A549 treated with CpdA at 1 μM for 4 hours (cell line): ENCODE results near the gene DPM3. TPM values are rescaled to one million over a fixed set of nuclear protein-coding genes. Genes with fewer than 3 reads are reported as not detected.

Experiments used
- total RNA-seq: library from RNA; stranded (reverse); fragments of 200-300 nt; extraction: Qiagen RNA extraction; gene quantifications from 5 replicates; pipeline ENCODE4 v1.2.3, GENCODE V29; 2022; ENCODE audit warnings: low read depth

Gene DPM3
- total RNA-seq: 63.4 to 108 TPM (median 93.8 TPM) in 5 replicates

GRCh38 chr1:155139895-155140629, at the start of gene DPM3:
Gene DPM3, minus strand, starts transcription at chr1:155140531. Its CDS starts 291 bp downstream, at chr1:155140240.

GRCh38 chr1:155173478-155174323, 33.4 kb upstream of the DPM3 start, which contains the start of gene TRIM46:
Gene TRIM46, plus strand, starts transcription at chr1:155173849. Its CDS starts 118 bp downstream, at chr1:155173967.

GRCh38 chr1:155172732-155173477, 32.6 kb upstream of the DPM3 start, which contains the start of gene KRTCAP2:
Gene KRTCAP2, minus strand, starts transcription at chr1:155173304. Its CDS starts 80 bp downstream, at chr1:155173224.

GRCh38 chr1:155135415-155136028, 4.8 kb downstream of the DPM3 start, which contains the start of gene SLC50A1:
Gene SLC50A1, plus strand, starts transcription at chr1:155135852. Its CDS starts 60 bp downstream, at chr1:155135912.

GRCh38 chr1:155127105-155127966, 13.0 kb downstream of the DPM3 start, which contains the start of gene EFNA1:
Gene EFNA1, plus strand, starts transcription at chr1:155127876. Its CDS starts 102 bp downstream, at chr1:155127978.

Other genes with a start within 250 kb of the DPM3 start
- gene PMVK, start 203.8 kb downstream of the DPM3 start, total RNA-seq: 38.2 to 44.2 TPM (median 41.9 TPM) in 5 replicates
- 12.4 to 16.4 TPM (median 15.2 TPM) in 5 replicates for gene PBXIP1, start 184.4 kb downstream of the DPM3 start, total RNA-seq
- gene PYGO2, start 178.7 kb downstream of the DPM3 start, total RNA-seq: 19.2 to 24.9 TPM (median 22.4 TPM) in 5 replicates
- 128 to 148 TPM (median 144 TPM) in 5 replicates for gene SHC1, start 169.8 kb downstream of the DPM3 start, total RNA-seq
- gene CKS1B, start 165.8 kb downstream of the DPM3 start, total RNA-seq: 314 to 378 TPM (median 356 TPM) in 5 replicates
- 38.6 to 46.1 TPM (median 42.8 TPM) in 5 replicates for gene FLAD1, start 157.2 kb downstream of the DPM3 start, total RNA-seq
- gene LENEP, start 146.9 kb downstream of the DPM3 start, total RNA-seq: not detected in 5 replicates
- 16.3 to 24.6 TPM (median 22.0 TPM) in 5 replicates for gene ZBTB7B, start 137.7 kb downstream of the DPM3 start, total RNA-seq
- gene DCST2, start 106.8 kb downstream of the DPM3 start, total RNA-seq: 0.32 to 0.79 TPM (median 0.43 TPM) in 4 of 5 replicates, not detected in the other
- 0.02 TPM in 1 of 5 replicates, not detected in the others for gene DCST1, start 106.7 kb downstream of the DPM3 start, total RNA-seq
- 53.3 to 78.1 TPM (median 69.5 TPM) in 5 replicates for gene ADAM15, start 89.2 kb downstream of the DPM3 start, total RNA-seq
- gene EFNA4, start 76.8 kb downstream of the DPM3 start, total RNA-seq: 7.0 to 10.0 TPM (median 8.4 TPM) in 5 replicates
- gene EFNA3, start 61.7 kb downstream of the DPM3 start, total RNA-seq: 2.3 to 5.0 TPM (median 4.7 TPM) in 5 replicates
- 35.9 to 42.4 TPM (median 36.7 TPM) in 5 replicates for gene EFNA1, start 12.7 kb downstream of the DPM3 start, total RNA-seq
- 32.2 to 36.2 TPM (median 34.4 TPM) in 5 replicates for gene SLC50A1, start 4.7 kb downstream of the DPM3 start, total RNA-seq
- 200 to 262 TPM (median 243 TPM) in 5 replicates for gene KRTCAP2, start 32.8 kb upstream of the DPM3 start, total RNA-seq
- gene TRIM46, start 33.3 kb upstream of the DPM3 start, total RNA-seq: 1.2 to 1.6 TPM (median 1.5 TPM) in 5 replicates
- 7.8 to 10.1 TPM (median 9.5 TPM) in 5 replicates for gene THBS3, start 67.4 kb upstream of the DPM3 start, total RNA-seq
- 66.1 to 77.7 TPM (median 70.8 TPM) in 5 replicates for gene MTX1, start 68.2 kb upstream of the DPM3 start, total RNA-seq
- 25.8 to 40.1 TPM (median 36.2 TPM) in 5 replicates for gene ENTREP3, start 115.0 kb upstream of the DPM3 start, total RNA-seq
- 91.8 to 138 TPM (median 132 TPM) in 5 replicates for gene SCAMP3, start 121.8 kb upstream of the DPM3 start, total RNA-seq
- 21.7 to 30.7 TPM (median 27.5 TPM) in 5 replicates for gene CLK2, start 133.0 kb upstream of the DPM3 start, total RNA-seq
- 2.9 to 5.8 TPM (median 4.5 TPM) in 5 replicates for gene HCN3, start 136.9 kb upstream of the DPM3 start, total RNA-seq
- gene PKLR, start 160.9 kb upstream of the DPM3 start, total RNA-seq: not detected in 5 replicates
- 159 to 171 TPM (median 162 TPM) in 5 replicates for gene FDPS, start 168.3 kb upstream of the DPM3 start, total RNA-seq
- 42.4 to 55.7 TPM (median 48.0 TPM) in 5 replicates for gene RUSC1, start 180.4 kb upstream of the DPM3 start, total RNA-seq